HCT116 (cell line): Measurements from ENCODE around the gene PPT2. TPM values are rescaled to one million over a fixed set of nuclear protein-coding genes. Genes with fewer than 3 reads are reported as not detected.

Experiments used
- ATAC-seq: fragments of 200-7000 bp; cut with Tn5 transposase; 2 replicates; pipeline ENCODE4 v1.9.1; 2020; ENCODE audit warnings: mild to moderate bottlenecking, moderate library complexity
- BruUV-seq: library from RNA; stranded (reverse); fragments of 400-500 nt; replicated peaks from 2 replicates; lab custom pipeline; 2021; lab: Mats Ljungman, UMichigan
- CTCF ChIA-PET: fragments of 300-600 bp; sonication (Branson Sonifier 250); formaldehyde crosslinking; loops from one replicate; lab custom pipeline; 2021; ENCODE audit warnings: antibody characterized with exemption; lab: Charles Lee
- POLR2A ChIA-PET: fragments of 300-600, 350-600 bp; sonication (Branson Sonifier 250); formaldehyde crosslinking; loops from one replicate; lab custom pipeline; 2021; ENCODE audit warnings: antibody characterized with exemption; lab: Charles Lee
- RAD21 ChIA-PET, 2 experiments: fragments of 300-600 bp; sonication (Branson Sonifier 250); formaldehyde crosslinking; loops; one replicate each; lab custom pipeline; 2023; ENCODE audit warnings: low total read pairs in 2 of 2; ENCODE audit not compliant: uncharacterized antibody in 2 of 2, unreplicated experiment in 2 of 2, low non-redundant PET in 1 of 2; lab: Charles Lee
- DNase-seq: peaks from one replicate; pipeline ENCODE4 v3.0.0-alpha.2; 2010; ENCODE audit warnings: low read depth, low spot score
- H2AFZ ChIP-seq: fragments of 200-600 bp; shearing (Covaris generic), sonication (generic); 2 replicates; pipeline ENCODE4 v1.6.1; 2017; ENCODE audit warnings: low read depth, mixed run types, mixed read lengths, antibody characterized with exemption, low read length; ENCODE audit not compliant: poor library complexity, severe bottlenecking
- H3K27ac ChIP-seq: 2 replicates; pipeline ENCODE4 v1.5.1; 2012; ENCODE audit warnings: low read depth, low read length
- H3K27me3 ChIP-seq: fragments of 200-600 bp; sonication (generic); 2 replicates; pipeline ENCODE4 v1.6.1; 2016; ENCODE audit warnings: mixed run types, low read length, mixed read lengths; ENCODE audit not compliant: insufficient read depth
- H3K36me3 ChIP-seq, 2 experiments: fragments of 200-500 bp in 1 of 2; fragments of 200-600 bp in 1 of 2; sonication (Bioruptor generic) in 1 of 2; sonication (generic) in 1 of 2; 2 replicates each; pipeline versions ENCODE4 v1.5.1 to v1.6.1; 2014 to 2016; ENCODE audit warnings: low read length in 2 of 2, inconsistent platforms in 1 of 2, mixed read lengths in 1 of 2, mixed run types in 1 of 2; ENCODE audit not compliant: insufficient read depth in 2 of 2, control insufficient read depth in 1 of 2
- H3K4me1 ChIP-seq, 2 experiments: fragments of 200-600 bp in 1 of 2; sonication (generic) in 1 of 2; 2 replicates each; pipeline versions ENCODE4 v1.5.1 to v1.6.1; 2012 to 2017; ENCODE audit warnings: low read length in 2 of 2, inconsistent platforms in 1 of 2, mild to moderate bottlenecking in 1 of 2, mixed read lengths in 1 of 2, mixed run types in 1 of 2, moderate library complexity in 1 of 2; ENCODE audit not compliant: insufficient read depth in 2 of 2, control insufficient read depth in 1 of 2
- H3K4me2 ChIP-seq: fragments of 200-600 bp; sonication (generic); 2 replicates; pipeline ENCODE4 v1.6.1; 2017; ENCODE audit warnings: mixed run types, low read length, mixed read lengths
- H3K4me3 ChIP-seq, 2 experiments: fragments of 200-600 bp in 1 of 2; sonication (generic) in 1 of 2; replicated peaks in 1 of 2; 2 replicates each; pipeline ENCODE4 v1.5.1; 2011 to 2016; ENCODE audit warnings: low read length in 2 of 2, control low read depth in 1 of 2, low read depth in 1 of 2, mild to moderate bottlenecking in 1 of 2, mixed read lengths in 1 of 2, mixed run types in 1 of 2
- H3K79me2 ChIP-seq: fragments of 200-600 bp; sonication (generic); 2 replicates; pipeline ENCODE4 v1.6.1; 2017; ENCODE audit warnings: mild to moderate bottlenecking, mixed run types, low read length, moderate library complexity, mixed read lengths; ENCODE audit not compliant: insufficient read depth
- H3K9ac ChIP-seq: fragments of 200-600 bp; sonication (generic); 2 replicates; pipeline ENCODE4 v1.6.1; 2016; ENCODE audit warnings: low read length, mixed read lengths
- H3K9me2 ChIP-seq: fragments of 200-600 bp; sonication (generic), shearing (Covaris generic); 2 replicates; pipeline ENCODE4 v1.6.1; 2017; ENCODE audit warnings: mixed run types, mild to moderate bottlenecking, moderate library complexity; ENCODE audit not compliant: insufficient read depth
- H3K9me3 ChIP-seq, 2 experiments: fragments of 200-500 bp in 1 of 2; fragments of 200-600 bp in 1 of 2; sonication (Bioruptor generic) in 1 of 2; sonication (generic) in 1 of 2; 2 replicates each; pipeline ENCODE4 v1.6.1; 2014 to 2017; ENCODE audit warnings: low read length in 2 of 2, mixed read lengths in 2 of 2, inconsistent platforms in 1 of 2, low read depth in 1 of 2, mild to moderate bottlenecking in 1 of 2, mixed run types in 1 of 2, moderate library complexity in 1 of 2; ENCODE audit not compliant: control insufficient read depth in 1 of 2, insufficient read depth in 1 of 2
- H4K20me1 ChIP-seq: fragments of 200-600 bp; sonication (generic), shearing (Covaris generic); 2 replicates; pipeline ENCODE4 v1.6.1; 2017; ENCODE audit warnings: mixed run types, mild to moderate bottlenecking, moderate library complexity; ENCODE audit not compliant: insufficient read depth
- EGR1 ChIP-seq: IDR thresholded peaks from 2 replicates; pipeline ENCODE4 v1.6.1; 2012; ENCODE audit warnings: low read depth
- JUND ChIP-seq: IDR thresholded peaks from 2 replicates; pipeline ENCODE4 v1.6.1; 2012
- POLR2A ChIP-seq: IDR thresholded peaks from 2 replicates; pipeline ENCODE4 v1.7.0; 2011; ENCODE audit warnings: borderline replicate concordance; ENCODE audit not compliant: insufficient read depth, insufficient read length; ENCODE audit errors: extremely low read depth
- POLR2AphosphoS5 ChIP-seq: IDR thresholded peaks from 2 replicates; pipeline ENCODE4 v1.6.1; 2011; ENCODE audit warnings: mild to moderate bottlenecking, low read depth, low read length, moderate library complexity
- RAD21 ChIP-seq: IDR thresholded peaks from 2 replicates; pipeline ENCODE4 v1.6.1; 2012; ENCODE audit warnings: low read depth, mild to moderate bottlenecking
- TCF7L2 ChIP-seq: IDR thresholded peaks from 2 replicates; pipeline ENCODE4 v1.7.0; 2011; ENCODE audit warnings: borderline replicate concordance, inconsistent platforms; ENCODE audit not compliant: insufficient read depth, insufficient read length; ENCODE audit errors: extremely low read depth
- intact Hi-C: fragments of 100-400 bp; cut with micrococcal nuclease; formaldehyde crosslinking; loops from 2 replicates; pipeline ENCODE4 v1.10.0; 2022
- total RNA-seq: library from RNA; stranded (reverse); gene quantifications from one replicate; pipeline ENCODE4 v1.2.1, GENCODE V29; 2021; ENCODE audit not compliant: unreplicated experiment
- TF ChIP-seq, protein P1 (sequence below): IDR thresholded peaks from 2 replicates; pipeline ENCODE4 v1.6.1; 2012; ENCODE audit warnings: low read depth

The PPT2 gene
- total RNA-seq, 1 experiment from 2014 or later: 21.0 TPM

DNA sequence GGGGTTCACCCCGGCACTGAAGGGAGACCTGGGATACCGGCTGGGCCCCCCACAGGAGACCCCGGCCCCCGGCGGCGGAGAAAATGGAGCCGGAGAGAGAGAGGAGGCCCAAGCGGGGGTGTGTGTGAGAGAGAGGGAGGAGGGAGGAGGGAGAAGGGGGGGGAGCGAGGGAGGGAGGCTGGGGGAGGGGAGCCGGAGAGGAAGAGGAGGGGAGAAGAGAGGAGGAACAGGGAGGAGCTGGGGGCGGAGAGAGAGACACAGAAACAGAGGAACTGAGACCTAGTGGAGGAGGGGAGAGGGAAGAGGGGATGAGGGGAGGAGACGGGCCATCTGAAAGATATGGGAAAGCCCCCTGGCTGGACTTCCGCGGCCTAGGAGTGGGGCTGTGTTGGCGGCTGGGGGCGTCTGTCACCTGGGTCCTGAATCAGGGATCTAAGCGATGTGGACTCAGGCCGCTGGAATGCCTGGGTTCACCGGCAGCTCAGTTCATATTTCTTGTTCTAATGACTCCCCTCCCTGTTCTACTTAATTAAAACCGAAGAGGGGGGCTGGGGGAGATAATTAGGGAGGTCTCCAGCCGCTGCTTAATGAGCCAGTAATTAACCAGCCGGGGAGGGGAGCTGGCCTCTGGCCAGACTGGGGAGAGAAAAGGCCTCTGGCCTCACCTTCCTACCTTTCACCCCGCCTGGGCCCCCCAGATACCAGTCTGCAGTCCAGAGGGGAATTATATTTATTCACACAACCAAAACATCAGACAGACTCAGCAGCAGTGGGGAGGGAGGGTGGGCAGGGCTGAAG lies 36.3 kb downstream of the PPT2 start, which contains the start of gene PBX2:
TSS of gene PBX2 (minus strand) at position 149 of the 798 bp plus-strand sequence. CDS start 287 bp downstream, outside the sequence.
- Histone ChIP-seq H3K27ac (peak within 1 kb of the TSS; percentile 81), H3K9ac (peak within 1 kb of the TSS; percentile 87), H3K36me3 (peaks cover 0 to 3% of the 10 kb centered on the region in 2 experiments; a peak in 2 of 4 replicates), H3K4me2 (peak within 1 kb of the TSS; percentile 81), H3K27me3 (no peaks in the 10 kb centered on the region), H3K4me1 (peaks cover 22 to 63% of the 10 kb centered on the region in 2 experiments), H2AFZ (no peak within 1 kb of the TSS), H3K9me3 (no peaks in the 10 kb centered on the region), H3K9me2 (no peaks in the 10 kb centered on the region), H3K4me3 (peak within 1 kb of the TSS; percentile 80 to 84), H4K20me1 (no peaks in the 10 kb centered on the region), H3K79me2 (peaks cover 13% of the 10 kb centered on the region)
- ATAC-seq: peak; percentile 69
- TSS peak; percentile 98 for BruUV-seq
- DNase-seq: peak; percentile 66
- TF ChIP-seq POLR2A (peak; percentile 43), POLR2AphosphoS5 (peak; percentile 91), RAD21 (no peak), JUND (no peak), EGR1 (no peak), TCF7L2 (peak; percentile 7)
- TF ChIP-seq, protein P1, sequence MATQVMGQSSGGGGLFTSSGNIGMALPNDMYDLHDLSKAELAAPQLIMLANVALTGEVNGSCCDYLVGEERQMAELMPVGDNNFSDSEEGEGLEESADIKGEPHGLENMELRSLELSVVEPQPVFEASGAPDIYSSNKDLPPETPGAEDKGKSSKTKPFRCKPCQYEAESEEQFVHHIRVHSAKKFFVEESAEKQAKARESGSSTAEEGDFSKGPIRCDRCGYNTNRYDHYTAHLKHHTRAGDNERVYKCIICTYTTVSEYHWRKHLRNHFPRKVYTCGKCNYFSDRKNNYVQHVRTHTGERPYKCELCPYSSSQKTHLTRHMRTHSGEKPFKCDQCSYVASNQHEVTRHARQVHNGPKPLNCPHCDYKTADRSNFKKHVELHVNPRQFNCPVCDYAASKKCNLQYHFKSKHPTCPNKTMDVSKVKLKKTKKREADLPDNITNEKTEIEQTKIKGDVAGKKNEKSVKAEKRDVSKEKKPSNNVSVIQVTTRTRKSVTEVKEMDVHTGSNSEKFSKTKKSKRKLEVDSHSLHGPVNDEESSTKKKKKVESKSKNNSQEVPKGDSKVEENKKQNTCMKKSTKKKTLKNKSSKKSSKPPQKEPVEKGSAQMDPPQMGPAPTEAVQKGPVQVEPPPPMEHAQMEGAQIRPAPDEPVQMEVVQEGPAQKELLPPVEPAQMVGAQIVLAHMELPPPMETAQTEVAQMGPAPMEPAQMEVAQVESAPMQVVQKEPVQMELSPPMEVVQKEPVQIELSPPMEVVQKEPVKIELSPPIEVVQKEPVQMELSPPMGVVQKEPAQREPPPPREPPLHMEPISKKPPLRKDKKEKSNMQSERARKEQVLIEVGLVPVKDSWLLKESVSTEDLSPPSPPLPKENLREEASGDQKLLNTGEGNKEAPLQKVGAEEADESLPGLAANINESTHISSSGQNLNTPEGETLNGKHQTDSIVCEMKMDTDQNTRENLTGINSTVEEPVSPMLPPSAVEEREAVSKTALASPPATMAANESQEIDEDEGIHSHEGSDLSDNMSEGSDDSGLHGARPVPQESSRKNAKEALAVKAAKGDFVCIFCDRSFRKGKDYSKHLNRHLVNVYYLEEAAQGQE: no peak
- RAD21 ChIA-PET: no interaction called here
- intact Hi-C loops: no loop called here
- POLR2A ChIA-PET: interaction anchor here (0.6 to 1.7 kb wide), 5 partner anchors 8 to 1257 kb away, joined by 3 to 4 read pairs (median 3); partner anchors contain the start of gene ATF6B
- CTCF ChIA-PET: interaction anchor here (1.3 to 1.5 kb wide), 2 partner anchors 13 to 71 kb away, joined by 4 to 10 read pairs; no protein-coding TSS in a partner anchor
